ENCODE results near the gene SOX1.

SOX1 gene

DNA sequence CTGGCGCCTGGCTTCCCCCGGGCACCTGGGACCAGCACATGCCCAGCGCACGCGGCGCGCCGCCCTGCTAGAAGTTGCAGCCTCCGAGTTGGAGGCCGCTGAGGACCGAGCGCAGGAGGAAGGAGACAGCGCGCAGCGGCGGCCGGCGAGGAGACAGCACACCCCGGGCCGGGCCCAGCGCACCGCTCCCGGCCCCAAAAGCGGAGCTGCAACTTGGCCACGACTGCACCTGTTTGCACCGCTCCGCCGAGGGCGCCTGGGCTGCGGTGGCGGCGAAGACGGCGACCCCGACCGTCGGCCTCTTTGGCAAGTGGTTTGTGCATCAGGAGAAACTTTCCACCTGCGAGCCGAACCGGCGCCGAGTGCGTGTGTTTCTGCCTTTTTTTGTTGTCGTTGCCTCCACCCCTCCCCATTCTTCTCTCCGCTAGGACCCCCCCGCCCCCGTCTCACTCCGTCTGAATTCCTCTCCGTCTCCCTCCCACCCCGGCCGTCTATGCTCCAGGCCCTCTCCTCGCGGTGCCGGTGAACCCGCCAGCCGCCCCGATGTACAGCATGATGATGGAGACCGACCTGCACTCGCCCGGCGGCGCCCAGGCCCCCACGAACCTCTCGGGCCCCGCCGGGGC, at the start of gene SOX1:
SOX1 (plus strand) TSS at position 34 of the 626 bp plus-strand sequence; CDS start at position 544, 510 bp downstream.
- no peak for DNase-seq (ENCODE audit: low read depth in 2 of 2)

DNA sequence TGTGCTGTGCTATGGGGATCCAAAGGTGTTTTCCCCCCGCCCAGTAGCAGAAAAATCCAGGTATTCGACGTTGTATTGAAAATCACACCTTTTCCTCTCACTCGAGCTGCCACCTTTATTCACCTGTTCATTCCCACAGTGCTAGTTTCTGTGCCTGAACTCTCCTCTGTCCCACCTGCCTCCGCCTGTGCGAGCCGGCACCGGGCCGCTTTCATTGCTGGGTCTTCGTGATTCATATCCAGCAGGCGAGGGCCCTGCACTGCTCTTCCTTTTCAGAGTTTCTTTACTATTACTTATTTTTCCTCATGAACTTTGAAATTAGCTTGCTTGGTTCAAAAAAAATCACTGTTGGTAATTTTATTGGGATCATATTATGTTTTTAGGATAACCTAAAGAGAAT, 42.4 kb upstream of the SOX1 start:
- DNase-seq (ENCODE audit: low read depth in 2 of 2), result no peak

DNA sequence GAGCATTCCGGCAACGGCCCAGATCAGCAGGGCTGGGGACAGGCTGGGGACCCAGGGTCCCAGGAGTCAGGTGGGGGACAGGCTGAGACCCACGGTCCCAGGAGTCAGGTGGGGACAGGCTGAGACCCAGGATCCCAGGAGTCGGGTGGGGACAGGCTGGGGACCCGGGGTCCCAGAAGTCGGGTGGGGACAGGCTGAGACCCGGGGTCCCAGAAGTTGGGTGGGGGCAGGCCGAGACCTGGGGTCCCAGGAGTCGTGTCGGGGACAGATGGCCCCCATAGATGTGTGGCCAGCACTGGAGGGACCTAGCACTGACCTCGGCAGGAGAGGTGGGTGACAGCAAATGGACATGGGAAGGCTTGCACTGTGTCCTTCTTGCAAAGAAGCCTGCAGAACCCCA, 39.7 kb upstream of the SOX1 start:
- DNase-seq (ENCODE audit: low read depth in 2 of 2), result no peak

DNA sequence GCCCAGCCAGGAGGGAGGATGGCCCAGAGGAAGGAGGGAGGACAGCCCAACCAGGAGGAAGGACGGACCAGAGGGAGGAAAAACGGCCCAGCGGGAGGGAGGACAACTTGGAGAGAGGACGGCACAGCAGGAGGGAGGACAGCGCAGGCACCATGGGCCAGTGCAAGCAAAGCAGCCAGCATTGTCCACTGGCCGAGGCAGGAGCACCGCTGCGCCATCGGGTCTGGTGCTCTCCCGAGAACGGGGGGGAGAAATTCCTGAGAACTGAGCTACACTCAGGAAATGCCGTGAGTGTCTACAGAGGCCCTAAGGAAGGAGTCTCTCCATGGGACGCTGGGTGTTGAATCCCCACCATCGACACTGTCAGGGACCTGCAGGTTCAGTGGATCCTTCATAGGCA, 38.5 kb upstream of the SOX1 start:
- no peak for DNase-seq (ENCODE audit: low read depth in 2 of 2)

DNA sequence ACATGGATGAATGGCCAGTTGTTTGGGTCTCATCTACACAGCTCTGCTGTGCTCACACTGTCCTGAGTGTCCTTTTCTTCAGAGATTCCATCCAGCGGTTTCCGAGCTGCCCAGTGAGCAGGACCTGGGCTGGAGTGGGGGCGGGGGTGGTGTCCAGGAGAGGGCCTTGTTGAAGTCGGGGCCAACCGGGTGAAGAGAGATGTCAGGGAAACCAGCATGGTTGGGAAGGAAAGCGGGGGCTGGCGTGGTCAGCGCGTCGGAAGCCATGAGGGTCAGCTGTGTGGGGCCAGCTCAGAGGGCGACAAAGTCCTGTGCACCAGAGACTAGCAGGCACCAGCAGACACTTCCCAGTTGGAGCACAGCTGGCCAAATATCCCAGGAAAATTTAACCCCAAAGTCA, 37.8 kb upstream of the SOX1 start:
- DNase-seq (ENCODE audit: low read depth in 2 of 2), result no peak

DNA sequence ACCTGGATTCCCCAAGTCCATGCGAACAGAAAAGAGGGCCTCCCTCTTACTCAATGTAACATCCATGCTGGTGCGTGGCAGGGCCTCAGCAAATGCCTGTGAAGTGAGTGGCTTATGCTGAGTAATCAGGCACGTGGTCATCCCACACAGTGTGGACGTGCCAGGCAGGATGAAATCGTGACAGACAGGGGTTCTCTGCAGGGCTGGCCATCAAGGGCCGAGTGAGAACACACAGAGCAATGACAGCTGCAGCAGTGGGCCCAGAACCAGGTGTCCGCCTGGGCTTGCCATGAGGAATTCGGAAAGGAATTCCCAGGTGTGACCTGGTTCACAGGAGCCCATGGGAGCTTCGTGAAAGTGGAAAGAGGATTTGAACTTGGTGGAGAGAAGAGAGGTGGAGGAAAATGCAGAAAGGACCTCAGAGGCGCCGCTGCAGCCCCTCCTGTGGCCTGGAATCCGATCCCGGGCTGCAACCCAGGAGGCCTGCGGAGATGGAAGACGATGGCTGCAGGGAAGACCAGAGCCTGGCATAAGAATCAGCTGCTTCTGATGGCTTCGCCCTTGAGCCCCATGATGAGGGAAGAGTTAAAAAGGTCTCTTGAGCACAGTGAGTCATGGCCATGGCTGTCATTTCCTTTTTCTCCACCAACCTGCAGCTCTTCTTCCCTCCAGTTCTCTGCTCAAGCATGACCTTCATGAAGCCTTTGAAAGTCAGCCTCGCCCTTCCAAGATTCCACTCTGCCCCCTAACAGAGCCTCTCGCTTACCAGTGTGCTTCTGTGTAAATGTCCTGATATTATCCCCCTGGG, 34.6 kb upstream of the SOX1 start:
- DNase-seq (ENCODE audit: low read depth in 2 of 2), result no peak

DNA sequence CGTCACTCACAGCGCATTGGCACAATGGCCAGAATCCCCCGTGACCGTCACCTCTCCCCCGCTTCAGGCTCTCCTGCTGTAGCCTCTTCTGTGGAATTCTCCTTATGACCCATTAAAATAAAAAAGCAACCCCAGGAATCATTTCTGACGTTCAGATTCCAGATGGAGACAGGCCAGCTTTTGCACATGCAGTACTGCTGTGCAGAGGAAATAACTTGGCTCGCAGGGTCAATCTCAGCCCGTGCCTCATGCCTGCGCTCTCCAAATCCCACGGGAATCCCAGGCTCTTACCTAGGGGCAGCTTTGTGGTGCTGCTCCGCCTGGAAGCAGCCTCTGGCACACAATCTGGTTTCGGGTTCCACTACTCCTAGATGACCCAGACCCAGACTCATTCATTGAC, 32.7 kb upstream of the SOX1 start:
- no peak for DNase-seq (ENCODE audit: low read depth in 2 of 2)

DNA sequence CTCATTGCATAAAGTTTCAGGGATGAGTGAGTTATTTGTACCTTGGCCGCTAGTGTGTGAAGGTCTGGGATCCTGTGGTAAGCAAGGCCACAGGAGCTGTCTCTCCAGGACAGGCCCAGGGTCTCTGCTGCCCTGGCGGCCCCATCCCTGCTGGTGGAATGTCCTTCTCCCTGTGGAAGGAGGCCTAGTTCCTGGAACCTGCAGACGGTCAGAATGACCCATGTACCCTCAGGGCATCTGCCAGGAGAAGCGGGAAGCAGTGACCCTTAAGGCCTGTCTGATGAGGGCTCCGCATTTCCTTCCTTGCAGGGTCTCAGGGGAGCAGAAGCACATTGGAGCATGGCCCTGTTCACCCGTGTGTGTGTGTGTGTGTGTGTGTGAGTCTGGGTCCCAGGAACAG, 32.1 kb upstream of the SOX1 start:
- DNase-seq (ENCODE audit: low read depth in 2 of 2), result no peak

DNA sequence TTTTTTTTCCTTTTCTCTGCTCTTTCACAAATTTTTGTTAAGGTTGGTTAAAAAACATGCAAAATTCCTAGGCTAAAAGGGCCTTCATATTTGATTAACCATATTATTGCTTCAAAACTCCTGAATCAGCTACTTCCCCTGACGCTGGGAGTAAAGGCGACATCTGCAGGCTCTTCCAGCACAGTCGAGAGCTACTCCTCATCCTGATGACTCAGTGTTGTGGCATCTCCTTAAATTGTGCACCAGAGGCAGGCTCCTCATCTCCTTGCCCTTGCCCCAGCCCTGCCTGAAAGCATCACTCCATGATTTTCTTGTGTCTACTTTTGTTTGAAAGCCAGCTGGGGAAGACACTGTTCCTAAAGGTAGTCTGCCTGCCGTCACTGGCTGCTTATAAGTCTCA, 24.5 kb upstream of the SOX1 start:
- DNase-seq (ENCODE audit: low read depth in 2 of 2), result no peak

DNA sequence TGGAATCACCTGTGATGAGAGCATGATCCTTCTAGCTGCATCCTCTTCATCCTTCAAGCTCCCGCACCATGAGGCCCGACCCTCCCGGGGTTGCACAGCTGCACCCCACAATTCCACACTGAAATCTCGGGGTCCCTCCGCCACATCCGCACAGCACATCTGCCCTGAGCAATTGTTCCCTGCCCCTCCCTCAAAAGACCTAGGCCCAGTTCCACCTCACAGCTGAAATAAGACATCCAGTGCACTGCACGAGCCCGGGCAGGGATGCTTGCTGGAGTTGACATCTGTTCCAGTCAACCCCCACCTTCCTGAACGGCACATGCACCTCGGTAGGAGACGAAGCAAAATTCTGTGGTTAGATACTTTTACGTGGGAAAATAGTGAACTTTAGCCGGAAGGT, 14.7 kb upstream of the SOX1 start:
- no peak for DNase-seq (ENCODE audit: low read depth in 2 of 2)

DNA sequence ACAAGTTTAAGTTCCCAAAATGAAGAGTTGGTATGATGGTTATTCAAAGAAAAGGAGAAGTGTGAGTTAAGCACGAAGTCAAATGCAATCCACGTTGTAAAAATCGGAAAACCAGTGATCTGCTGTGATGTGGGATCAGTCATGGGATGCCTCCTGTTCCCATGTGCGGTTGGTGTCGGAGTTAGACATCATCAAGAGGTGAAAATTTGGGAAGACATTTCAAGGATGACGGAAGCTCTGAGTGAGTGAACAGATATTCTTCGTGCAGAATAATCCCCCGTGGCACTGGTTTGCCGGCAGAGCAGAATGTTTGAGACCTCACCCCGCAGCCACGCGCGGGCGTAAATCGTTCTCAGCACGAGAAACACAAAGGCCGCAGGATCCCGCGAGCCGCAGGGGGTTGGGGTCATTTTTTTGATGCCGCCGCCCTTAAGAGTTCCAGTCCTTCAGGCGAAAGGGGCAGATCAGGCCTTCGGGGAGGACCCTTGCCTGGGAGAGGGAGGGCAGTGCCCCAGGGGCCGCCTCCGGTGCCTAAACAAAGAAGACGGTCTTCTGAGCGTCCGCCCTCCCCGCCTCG, 13.7 kb upstream of the SOX1 start:
- no peak for DNase-seq (ENCODE audit: low read depth in 2 of 2)

DNA sequence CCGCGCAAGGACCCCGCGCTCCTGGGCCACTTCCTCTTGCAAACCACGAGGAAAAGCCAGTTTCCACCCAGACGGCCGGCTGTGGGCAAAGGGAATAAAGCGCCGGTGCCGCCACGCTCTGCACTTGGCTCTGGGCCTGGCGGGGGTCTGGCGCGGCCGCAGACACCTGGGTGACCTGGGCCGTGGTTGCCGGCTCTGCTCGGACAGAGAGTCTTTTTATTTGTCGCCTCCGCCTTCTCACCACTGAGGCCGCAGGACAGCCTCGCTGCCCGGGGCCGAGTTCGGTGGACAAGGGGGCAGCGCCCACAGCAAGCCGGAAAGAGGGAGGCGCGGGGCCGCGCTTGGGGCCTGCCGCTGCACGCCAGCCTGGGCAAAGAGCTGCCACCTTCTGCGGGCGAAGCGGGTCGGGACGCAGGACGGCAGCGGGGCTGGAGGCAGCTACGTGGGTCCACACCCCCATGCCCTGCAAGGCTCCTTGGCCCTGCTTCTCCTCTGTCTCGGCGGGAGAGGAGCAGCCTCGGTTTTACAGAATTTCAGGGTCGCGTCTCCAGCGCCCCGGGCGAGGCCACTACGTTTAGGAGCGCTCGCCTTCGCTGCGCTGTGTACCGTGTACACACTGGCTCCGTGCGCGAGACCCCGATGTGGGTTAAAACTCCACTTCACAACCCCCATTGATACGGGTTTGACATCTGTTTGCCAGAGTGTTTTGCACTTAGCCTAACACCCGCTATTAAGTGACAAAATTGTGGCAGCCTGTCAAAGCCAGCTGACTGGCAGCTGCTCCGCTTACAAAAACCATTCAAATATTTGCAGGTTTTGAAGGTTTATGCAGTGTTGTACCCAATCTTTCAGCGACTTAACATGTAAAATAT, 13.0 kb upstream of the SOX1 start:
- no peak for DNase-seq (ENCODE audit: low read depth in 2 of 2)

DNA sequence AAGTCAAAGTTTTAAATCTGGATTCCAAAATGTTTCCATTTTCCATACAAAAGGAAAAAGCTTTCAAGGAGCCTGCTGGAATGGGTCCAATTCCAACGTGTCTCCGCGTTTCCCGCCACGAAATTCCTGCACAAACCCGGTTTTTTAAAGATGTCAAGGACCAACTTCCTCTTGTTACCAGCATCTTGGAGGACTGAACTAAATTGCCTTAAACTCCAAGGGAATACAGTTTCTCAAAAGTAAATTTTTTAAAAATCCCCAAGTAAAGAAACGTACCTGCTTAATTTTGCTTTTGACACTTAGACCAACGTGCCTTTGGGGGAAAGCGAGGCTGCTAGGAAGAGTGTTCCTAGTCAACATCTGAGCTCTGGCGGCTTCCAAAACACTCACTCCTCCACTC, 12.3 kb upstream of the SOX1 start:
- no peak for DNase-seq (ENCODE audit: low read depth in 2 of 2)

DNA sequence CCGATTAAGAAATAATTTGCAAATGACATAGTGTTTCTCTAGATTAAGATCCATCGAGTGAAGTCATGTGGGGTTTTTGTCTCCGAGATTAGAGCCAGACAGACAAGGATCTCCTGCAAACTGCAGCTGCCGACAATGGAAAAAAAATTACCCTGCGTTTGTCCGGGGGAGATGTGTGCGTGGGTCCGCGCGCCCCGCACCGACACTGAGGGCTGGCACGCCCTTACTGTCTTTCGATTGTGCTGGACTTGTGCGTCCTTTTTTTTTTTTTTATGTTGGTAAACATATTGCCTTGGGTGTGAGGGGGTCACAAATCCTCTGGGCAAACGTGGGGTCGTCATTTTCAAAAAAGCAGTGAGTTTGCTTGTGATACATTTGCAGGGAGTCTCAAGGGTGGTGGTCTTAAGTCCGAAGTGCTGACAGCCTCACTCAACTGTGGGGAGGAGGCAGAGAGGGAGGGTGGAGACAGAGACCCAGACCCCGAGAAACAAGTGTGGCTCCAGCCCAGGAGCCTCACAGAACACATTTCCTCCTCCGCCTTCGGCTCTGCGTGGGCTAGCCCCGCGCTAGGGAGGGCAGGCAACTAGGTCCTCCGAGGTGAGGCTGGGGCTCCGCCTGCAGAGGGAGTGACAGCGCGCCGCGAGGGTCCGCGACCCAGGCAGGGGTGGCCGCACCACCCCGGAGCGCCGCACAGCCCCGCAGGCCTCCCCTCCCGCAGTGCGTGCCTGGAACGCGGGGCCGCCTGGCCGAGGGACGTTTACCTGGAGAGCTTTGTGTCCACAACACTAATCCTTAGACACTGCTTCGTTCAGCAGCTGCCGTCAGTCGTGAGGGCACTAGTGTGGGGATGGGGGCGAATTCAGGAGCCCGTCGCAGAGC, 11.7 kb upstream of the SOX1 start:
- no peak for DNase-seq (ENCODE audit: low read depth in 2 of 2)

DNA sequence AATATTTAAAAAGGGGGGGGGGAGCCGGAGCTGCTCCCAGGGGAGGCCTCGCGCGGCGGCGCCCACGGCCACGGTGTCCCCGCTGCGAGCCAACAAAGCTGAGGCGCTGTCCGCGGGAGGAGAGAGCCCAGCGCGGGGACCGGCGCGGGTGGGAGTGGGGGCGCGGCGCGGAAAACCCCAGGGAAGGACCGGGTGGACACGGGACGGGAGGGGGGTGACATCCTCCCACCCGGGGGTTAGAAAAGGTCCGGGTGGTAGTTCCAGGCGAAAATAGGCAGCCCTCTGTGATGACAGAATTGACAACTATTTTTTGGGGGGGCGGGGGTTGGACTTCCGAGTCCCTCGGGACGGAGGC, 11.1 kb upstream of the SOX1 start:
- no peak for DNase-seq (ENCODE audit: low read depth in 2 of 2)

DNA sequence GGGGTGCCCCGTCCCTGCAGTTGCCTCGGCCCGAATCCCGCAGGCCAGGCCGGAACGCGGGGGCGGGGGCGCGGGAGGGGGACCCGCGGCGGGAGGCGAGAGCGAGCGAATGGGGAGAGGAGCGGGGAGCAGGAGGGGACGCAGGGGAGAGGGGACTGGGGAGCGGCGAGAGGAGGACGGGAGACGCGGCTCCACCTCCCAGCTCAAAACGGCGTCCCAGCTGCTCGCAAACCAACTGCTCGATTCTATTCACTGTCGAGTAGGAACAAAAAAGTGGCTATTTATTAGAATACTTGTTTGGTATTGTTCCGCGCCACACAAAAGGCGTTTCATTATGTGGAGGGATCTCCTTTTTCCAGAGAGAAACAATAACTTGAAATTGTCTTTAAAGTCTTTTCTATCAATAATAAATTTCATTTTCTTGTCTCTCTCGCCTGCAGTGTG, 10.6 kb upstream of the SOX1 start:
- no peak for DNase-seq (ENCODE audit: low read depth in 2 of 2)

DNA sequence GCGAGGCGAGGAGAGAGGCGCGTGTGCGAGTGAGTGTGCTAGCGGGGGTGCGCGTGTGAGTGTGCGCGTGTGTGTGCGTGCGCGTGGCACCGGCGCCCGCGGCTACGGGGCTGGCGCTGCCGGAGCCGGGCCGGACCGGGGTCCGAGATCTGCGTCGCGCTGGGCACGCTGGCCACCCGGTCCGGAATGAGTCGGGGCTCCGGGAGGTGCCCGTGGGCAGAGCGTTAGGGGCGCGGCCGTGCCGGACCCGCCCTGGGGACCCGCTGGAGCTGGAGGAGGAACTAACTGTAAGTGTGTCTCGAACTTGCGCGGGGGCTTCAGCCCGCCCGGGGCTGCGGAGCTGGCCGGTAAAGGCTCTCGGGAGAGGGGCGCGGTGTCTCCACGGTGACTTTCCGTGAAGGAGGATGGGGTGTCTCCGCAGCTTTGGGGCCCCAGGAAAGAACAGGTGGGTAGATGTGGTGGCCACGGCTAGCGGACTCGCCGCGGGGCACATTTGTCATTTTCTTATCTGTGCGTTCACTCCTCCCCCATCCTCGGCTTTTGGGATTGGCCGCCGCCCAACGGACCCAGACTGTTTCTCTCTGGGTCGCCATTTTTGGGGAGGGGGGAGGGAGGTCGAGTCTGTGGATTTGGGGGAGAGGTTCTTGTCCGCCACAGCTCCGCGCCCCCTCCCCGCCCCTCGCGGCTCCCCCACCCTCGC, 10.1 kb upstream of the SOX1 start:
- DNase-seq (ENCODE audit: low read depth in 2 of 2), result no peak

DNA sequence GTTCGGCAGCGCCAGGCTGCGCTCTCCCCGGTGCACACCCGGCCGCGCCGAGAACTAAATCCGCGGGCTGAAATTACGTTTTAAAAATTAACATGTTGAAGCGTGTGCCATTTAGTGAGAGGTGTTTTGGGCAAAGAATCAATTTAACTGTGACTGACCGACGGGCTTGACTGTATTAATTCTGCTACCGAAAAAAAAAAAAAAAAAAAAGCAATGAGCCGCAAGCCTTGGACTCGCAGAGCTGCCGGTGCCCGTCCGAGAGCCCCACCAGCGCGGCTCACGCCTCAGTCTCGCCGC, 9.6 kb upstream of the SOX1 start:
- DNase-seq (ENCODE audit: low read depth in 2 of 2), result no peak

DNA sequence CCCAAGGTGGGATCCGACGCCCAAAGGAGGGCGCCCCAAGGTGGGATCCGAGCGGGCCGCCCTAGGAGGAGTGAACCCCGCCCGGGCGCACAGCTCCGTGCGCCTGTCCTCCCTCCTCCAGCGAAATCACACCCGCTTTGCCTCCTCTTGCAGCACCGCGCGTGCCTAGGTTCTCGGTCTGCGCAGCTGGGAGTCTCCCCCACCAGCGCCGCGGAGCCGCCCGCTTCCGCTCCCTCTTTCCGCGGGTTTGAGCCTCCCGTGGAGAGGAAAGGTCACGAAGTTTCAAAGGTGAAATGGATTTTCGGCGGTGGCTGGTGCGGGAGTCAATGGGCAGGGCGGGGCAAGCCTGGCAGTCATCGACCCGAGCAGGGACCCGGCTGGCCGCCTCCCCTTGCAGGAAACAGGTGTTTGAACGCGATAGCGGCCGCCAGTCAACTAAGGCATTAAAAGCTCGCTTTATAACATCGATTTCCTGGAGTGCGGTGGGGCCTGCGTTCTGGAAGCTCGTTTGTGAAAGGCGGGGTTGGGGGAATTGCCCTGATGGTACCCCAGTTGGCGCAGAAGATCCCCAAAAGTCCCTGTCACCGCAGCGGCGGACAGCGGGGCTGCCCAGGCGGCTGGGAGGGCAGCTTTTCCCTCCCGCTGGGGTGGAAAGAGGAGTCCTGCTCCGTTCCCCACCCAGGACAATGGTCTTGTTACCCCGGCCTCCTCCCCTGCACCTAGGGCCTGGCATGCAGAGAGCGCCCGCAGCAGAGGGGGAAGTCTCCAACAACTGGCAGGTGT, 9.0 kb upstream of the SOX1 start:
- DNase-seq (ENCODE audit: low read depth in 2 of 2), result no peak

DNA sequence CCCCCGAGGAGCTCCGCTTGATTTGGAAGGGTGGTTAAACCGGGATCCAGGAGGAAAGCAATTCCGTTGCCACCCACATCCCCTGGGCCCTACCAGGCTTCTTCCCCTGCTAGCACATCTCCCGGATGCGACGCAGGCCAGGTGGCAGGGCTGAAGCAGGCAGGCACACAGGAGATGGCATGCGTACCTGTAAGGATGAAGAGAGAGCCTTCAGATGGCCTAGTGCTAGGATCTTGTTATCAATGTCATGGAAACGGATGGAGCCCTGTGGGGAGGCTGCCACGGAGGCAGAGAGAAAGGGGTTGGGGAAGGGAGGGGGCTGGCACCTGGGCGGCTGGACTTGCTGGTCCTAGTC, 8.5 kb upstream of the SOX1 start:
- DNase-seq (ENCODE audit: low read depth in 2 of 2), result no peak
